HepG2 (cell line): ENCODE data around the gene SLC19A3.

Source experiments
- ISX ChIP-seq: sonication (generic); formaldehyde crosslinking; conservative IDR thresholded peaks from 2 replicates; pipeline ENCODE4 v1.5.0; 2020; ENCODE audit warnings: missing genetic modification reagents
- MED13 ChIP-seq: sonication (generic); formaldehyde crosslinking; IDR thresholded peaks from 2 replicates; pipeline ENCODE4 v1.5.0; 2020; ENCODE audit warnings: missing genetic modification reagents

GRCh38 chr2:227761740-227762476, 44.1 kb upstream of the SLC19A3 start:
- TF ChIP-seq MED13 (CRISPR knock-in tag), result no peak
- TF ChIP-seq ISX (CRISPR knock-in tag), result no peak
